Cardiac muscle cell (in vitro differentiated cells and primary cell): ENCODE results near the gene RAPH1. TPM values are rescaled to one million over a fixed set of nuclear protein-coding genes. Genes with fewer than 3 reads are reported as not detected.

Experiments
- DNase-seq, 2 donors: peaks; one replicate each; pipeline versions ENCODE4 v3.0.0 to v3.0.0-alpha.2; 2010 to 2017; ENCODE audit warnings: low read depth in 1 of 2, low spot score in 1 of 2
- H3K27ac ChIP-seq: fragments of 200-600 bp; sonication (generic); 2 replicates; pipeline ENCODE4 v1.5.1; 2016
- H3K27me3 ChIP-seq: fragments of 200-600 bp; sonication (generic); 2 replicates; pipeline ENCODE4 v1.6.0; 2016; ENCODE audit warnings: control low read depth
- H3K36me3 ChIP-seq: fragments of 200-600 bp; sonication (generic); 2 replicates; pipeline ENCODE4 v1.5.1; 2016; ENCODE audit warnings: control low read depth
- H3K4me1 ChIP-seq: fragments of 200-600 bp; sonication (generic); 2 replicates; pipeline ENCODE4 v1.8.1; 2017; ENCODE audit warnings: low read depth, mild to moderate bottlenecking, mixed run types
- H3K4me3 ChIP-seq: fragments of 200-600 bp; sonication (generic); 2 replicates; pipeline ENCODE4 v1.5.1; 2016; ENCODE audit warnings: mild to moderate bottlenecking
- H3K9me3 ChIP-seq: fragments of 200-600 bp; sonication (generic); 2 replicates; pipeline ENCODE4 v1.5.1; 2017; ENCODE audit warnings: low read depth, mild to moderate bottlenecking, control low read depth
- polyA plus RNA-seq: library from polyadenylated mRNA; unstranded; fragments of >200 nt; fragmentation: Nextera tagmentation; extraction: Ambion mirVana; gene quantifications from 2 replicates; pipeline ENCODE4 v1.2.1, GENCODE V29; 2016
- total RNA-seq: library from RNA; depleted of rRNA; stranded (reverse); fragments of >200 nt; gene quantifications from 2 replicates; pipeline ENCODE4 v1.2.3, GENCODE V29; 2016
- TF ChIP-seq, protein P1 (sequence below): IDR thresholded peaks from 2 replicates; pipeline ENCODE4 v1.5.1; 2012; ENCODE audit warnings: low read depth, mild to moderate bottlenecking, low read length

The RAPH1 gene
- total and polyA plus RNA-seq, 2 experiments from 2014 or later: 3.4 to 36.5 TPM

DNA sequence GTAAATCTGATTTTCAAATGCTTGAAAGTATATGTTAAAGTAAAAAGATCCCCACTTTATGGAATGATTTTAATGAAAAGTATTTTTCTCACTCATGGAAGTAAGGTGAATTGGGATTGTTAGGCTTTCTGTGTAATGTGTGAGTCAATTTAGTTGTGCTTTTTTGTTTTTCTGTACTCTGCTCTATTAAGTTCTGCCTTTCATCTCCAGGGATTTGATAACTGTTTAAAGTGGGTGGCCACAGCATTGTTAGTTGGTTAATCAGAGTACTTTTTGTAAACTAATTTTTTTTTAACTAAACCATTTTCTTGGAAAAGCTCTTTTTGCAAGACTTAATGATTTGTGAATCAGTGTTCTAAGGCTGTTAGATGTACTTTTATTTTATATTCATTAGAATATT, 130.1 kb downstream of the RAPH1 start:
- no peak overlapping the region for H3K4me3 ChIP-seq
- H3K36me3 ChIP-seq: peaks cover 49% of the 10 kb centered on the region
- no peaks in the 10 kb centered on the region for H3K4me1 ChIP-seq
- no peaks in the 10 kb centered on the region for H3K27me3 ChIP-seq
- TF ChIP-seq, protein P1, sequence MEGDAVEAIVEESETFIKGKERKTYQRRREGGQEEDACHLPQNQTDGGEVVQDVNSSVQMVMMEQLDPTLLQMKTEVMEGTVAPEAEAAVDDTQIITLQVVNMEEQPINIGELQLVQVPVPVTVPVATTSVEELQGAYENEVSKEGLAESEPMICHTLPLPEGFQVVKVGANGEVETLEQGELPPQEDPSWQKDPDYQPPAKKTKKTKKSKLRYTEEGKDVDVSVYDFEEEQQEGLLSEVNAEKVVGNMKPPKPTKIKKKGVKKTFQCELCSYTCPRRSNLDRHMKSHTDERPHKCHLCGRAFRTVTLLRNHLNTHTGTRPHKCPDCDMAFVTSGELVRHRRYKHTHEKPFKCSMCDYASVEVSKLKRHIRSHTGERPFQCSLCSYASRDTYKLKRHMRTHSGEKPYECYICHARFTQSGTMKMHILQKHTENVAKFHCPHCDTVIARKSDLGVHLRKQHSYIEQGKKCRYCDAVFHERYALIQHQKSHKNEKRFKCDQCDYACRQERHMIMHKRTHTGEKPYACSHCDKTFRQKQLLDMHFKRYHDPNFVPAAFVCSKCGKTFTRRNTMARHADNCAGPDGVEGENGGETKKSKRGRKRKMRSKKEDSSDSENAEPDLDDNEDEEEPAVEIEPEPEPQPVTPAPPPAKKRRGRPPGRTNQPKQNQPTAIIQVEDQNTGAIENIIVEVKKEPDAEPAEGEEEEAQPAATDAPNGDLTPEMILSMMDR: no peak
- DNase-seq: peak in 1 of 2 donors; percentile 27
- no peaks in the 10 kb centered on the region for H3K9me3 ChIP-seq
- H3K27ac ChIP-seq: no peak overlapping the region

DNA sequence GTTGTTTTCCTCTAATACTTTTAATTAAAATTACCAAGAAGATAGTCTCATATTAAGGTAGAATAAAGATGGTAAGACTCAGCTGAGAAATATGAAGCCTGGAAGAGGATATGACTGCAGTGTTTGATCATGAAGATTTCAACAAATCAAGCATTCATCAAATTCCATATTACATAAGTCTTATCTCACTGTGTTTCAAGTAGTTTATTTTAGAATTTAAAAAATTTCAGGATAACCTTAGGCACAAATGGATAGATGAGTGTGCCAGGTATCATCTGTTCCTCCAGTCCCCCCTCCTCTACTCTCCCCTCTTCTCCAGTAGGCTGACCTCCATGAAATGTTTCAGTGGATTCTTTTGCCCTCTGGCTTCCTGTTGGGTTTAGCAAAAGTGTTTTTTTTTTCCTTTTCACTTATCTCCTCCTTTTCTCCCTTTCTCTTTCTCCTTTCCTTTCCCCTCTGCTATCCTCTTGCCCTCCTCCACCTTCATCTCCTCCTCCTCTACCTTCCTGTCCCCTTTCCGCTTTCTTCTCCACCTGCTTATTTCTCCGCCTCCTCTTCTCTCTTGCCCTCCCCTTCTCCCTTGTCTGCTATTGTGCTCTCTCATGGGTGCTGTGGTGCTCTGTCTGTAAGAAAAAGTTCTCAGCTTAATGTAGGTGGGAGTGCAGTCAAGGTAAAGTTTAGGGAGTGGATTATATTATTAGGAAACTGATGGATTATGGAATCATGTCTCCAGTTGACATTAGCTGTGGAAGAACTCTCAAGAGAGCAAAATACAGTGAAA, 134.1 kb downstream of the RAPH1 start:
- peak in 1 of 2 donors; percentile 1 for DNase-seq
- Histone ChIP-seq H3K36me3 (peaks cover 38% of the 10 kb centered on the region), H3K4me3 (no peak overlapping the region), H3K9me3 (no peaks in the 10 kb centered on the region), H3K27ac (no peak overlapping the region), H3K4me1 (no peaks in the 10 kb centered on the region), H3K27me3 (no peaks in the 10 kb centered on the region)
- TF ChIP-seq, protein P1: no peak

DNA sequence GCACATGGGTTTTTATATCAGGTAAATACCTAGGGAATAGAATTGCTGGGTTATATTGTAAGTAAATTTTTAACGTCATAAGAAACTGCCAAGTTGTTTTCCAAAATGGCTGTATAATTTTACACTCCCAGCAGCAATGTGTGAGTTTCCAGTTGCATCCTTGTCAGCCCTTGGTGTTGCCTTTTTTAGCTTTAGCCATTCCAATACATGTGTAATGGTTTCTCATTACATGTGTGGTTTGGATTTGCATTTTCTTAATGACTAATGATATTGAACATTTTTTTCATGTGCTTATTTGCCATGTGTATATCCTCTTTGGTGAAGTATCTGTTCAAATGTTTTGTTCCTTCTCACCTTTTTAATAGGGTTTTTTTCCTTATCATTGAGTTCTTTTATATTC, 136.1 kb downstream of the RAPH1 start:
- Histone ChIP-seq H3K36me3 (peaks cover 31% of the 10 kb centered on the region), H3K27me3 (no peaks in the 10 kb centered on the region), H3K4me1 (no peaks in the 10 kb centered on the region), H3K27ac (no peak overlapping the region), H3K4me3 (no peak overlapping the region), H3K9me3 (no peaks in the 10 kb centered on the region)
- DNase-seq: no peak
- TF ChIP-seq, protein P1: no peak

DNA sequence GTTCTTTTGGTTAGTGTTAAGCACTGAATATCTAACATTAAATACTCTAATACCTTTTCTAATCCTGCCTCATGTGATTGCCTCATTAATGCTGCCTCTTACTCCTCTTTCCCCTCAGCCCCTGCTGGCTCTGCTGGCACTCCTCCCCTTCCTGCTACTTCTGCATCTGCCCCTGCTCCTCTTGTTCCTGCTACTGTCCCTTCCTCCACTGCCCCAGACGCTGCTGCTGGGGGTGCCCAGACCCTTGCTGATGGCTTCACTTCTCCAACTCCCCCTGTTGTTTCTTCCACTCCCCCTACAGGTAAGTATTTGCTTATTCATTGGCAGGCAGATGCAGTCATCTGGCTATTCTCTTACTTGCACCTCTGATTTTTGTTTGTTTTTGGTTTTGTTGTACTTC, 138.4 kb downstream of the RAPH1 start:
- Histone ChIP-seq H3K9me3 (no peaks in the 10 kb centered on the region), H3K27me3 (no peaks in the 10 kb centered on the region), H3K4me1 (no peaks in the 10 kb centered on the region), H3K36me3 (peaks cover 17% of the 10 kb centered on the region), H3K27ac (no peak overlapping the region), H3K4me3 (no peak overlapping the region)
- TF ChIP-seq, protein P1: peak; percentile 41
- peak; percentile 7 for DNase-seq

DNA sequence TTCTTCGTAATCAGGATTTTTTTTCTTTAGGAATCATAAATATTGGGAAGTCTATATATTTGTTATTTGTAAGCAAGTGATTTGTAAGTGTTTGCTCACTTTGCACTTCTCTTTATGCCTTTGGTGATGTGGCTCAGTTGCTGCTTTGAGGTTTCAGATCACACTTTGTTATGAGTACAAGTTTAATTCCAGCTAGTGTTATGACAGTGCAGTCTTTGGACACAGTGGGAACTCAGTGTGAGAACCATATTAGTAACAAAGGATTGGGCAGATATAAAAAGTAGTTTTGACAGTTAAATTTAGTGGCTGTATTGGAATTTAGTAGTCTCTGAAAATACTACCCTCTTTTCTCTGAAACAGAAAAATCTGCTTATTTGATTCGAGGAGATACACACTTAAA, 139.2 kb downstream of the RAPH1 start:
- Histone ChIP-seq H3K4me1 (no peaks in the 10 kb centered on the region), H3K9me3 (no peaks in the 10 kb centered on the region), H3K27me3 (no peaks in the 10 kb centered on the region), H3K36me3 (peaks cover 17% of the 10 kb centered on the region), H3K27ac (no peak overlapping the region), H3K4me3 (no peak overlapping the region)
- DNase-seq: no peak
- TF ChIP-seq, protein P1: no peak
